Vagina (tissue), 2 donors: Measurements from ENCODE around the gene PDCD4.

Source experiments
- POLR2A ChIP-seq, 2 donors: fragments of 450-650 bp; IDR thresholded peaks; one replicate each; pipeline ENCODE4 v1.6.1; 2017; ENCODE audit warnings: antibody characterized with exemption in 2 of 2, mild to moderate bottlenecking in 2 of 2, moderate library complexity in 2 of 2
- POLR2AphosphoS5 ChIP-seq, 2 donors: sonication (generic); formaldehyde crosslinking; IDR thresholded peaks; one replicate each; pipeline ENCODE4 v1.9.0; 2017; ENCODE audit warnings: antibody characterized with exemption in 2 of 2, mild to moderate bottlenecking in 2 of 2, low read depth in 1 of 2; ENCODE audit not compliant: insufficient read depth in 1 of 2
- TF ChIP-seq, protein P1 (sequence below), 3 experiments: fragments of 450-650 bp in 2 of 3; fragments of 200-600 bp in 1 of 3; sonication (generic) in 1 of 3; IDR thresholded peaks; one replicate each; pipeline ENCODE4 v1.5.1; 2017 to 2019; ENCODE audit warnings: antibody characterized with exemption in 3 of 3, mild to moderate bottlenecking in 2 of 3, moderate library complexity in 2 of 3

DNA sequence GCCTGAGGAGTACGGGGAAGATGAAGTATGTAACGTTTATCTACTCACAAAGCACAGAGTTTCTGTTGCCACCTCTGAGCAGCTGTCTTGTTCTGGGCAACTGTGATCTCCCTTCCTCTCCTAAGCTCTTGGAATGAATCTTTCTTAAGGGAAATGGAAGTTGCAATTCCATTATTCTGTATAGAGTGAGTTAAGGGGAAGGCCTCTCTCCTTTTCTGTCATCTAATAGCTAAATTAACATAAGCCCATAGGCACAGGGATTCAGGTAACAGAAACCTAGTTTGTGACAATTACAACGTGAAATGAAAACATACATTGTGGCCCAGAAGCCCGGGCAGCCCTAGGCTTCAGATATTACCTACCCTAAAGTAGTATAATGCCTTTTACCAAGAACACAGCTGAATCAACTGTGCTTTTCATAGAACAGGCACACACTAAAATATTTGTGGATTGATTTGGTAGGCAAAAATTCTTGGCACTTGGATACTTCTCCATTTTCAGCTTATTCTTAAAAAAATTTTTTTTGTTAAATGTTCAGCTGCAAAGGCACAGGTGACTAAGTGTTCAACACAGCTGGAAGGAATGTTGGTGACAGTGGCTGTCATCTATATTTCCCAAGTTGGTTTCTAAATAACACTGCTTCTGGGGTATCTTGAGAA is 3.8 kb upstream of the PDCD4 start:
- TF ChIP-seq, protein P1, sequence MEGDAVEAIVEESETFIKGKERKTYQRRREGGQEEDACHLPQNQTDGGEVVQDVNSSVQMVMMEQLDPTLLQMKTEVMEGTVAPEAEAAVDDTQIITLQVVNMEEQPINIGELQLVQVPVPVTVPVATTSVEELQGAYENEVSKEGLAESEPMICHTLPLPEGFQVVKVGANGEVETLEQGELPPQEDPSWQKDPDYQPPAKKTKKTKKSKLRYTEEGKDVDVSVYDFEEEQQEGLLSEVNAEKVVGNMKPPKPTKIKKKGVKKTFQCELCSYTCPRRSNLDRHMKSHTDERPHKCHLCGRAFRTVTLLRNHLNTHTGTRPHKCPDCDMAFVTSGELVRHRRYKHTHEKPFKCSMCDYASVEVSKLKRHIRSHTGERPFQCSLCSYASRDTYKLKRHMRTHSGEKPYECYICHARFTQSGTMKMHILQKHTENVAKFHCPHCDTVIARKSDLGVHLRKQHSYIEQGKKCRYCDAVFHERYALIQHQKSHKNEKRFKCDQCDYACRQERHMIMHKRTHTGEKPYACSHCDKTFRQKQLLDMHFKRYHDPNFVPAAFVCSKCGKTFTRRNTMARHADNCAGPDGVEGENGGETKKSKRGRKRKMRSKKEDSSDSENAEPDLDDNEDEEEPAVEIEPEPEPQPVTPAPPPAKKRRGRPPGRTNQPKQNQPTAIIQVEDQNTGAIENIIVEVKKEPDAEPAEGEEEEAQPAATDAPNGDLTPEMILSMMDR (IDR thresholded peaks at IDR 0.05), result no peak
- TF ChIP-seq POLR2AphosphoS5 (IDR thresholded peaks at IDR 0.05; ENCODE audit: insufficient read depth in 1 of 2, low read depth in 1 of 2), result no peak
- no peak for TF ChIP-seq POLR2A (IDR thresholded peaks at IDR 0.05)
